Activated T-cell treated with anti-CD3 and anti-CD28 coated beads, Interleukin-2, amount 50 U/mL, for 48 hours (primary cell): ENCODE results near the gene GRK4.
"Not testable (repeated sequence)": the region's sequence is repeated elsewhere in the genome, so short reads cannot be mapped to it uniquely, and the experiment has no call there.

Experiments
- DNase-seq, 2 experiments: peaks; one replicate each; pipeline ENCODE4 v3.0.0-alpha.2; 2020

GRK4 gene

GRCh38 chr4:2963175-2963965 is at the start of gene GRK4, which contains the start of gene NOP14:
Gene GRK4, plus strand, starts transcription at chr4:2963571. Its CDS starts 500 bp downstream, at chr4:2964071.
Gene NOP14, minus strand, starts transcription at chr4:2963406. Its CDS starts 87 bp downstream, at chr4:2963319.
- DNase-seq, result peak; percentile 95 to 97

GRCh38 chr4:2914256-2915126 is 48.9 kb upstream of the GRK4 start:
- DNase-seq, result peak; percentile 40 to 43

GRCh38 chr4:2915789-2916188 is 47.6 kb upstream of the GRK4 start:
- DNase-seq, result no peak

- DNase-seq, result not testable (repeated sequence)
Observed at GRCh38 chr4:2916696-2917095, 46.7 kb upstream of the GRK4 start.

- not testable (repeated sequence) for DNase-seq
Observed at GRCh38 chr4:2918300-2918699, 45.1 kb upstream of the GRK4 start.

GRCh38 chr4:2918714-2919113 is 44.7 kb upstream of the GRK4 start:
- DNase-seq, result not testable (repeated sequence)

- DNase-seq, result not testable (repeated sequence)
Observed at GRCh38 chr4:2922453-2923101, 40.8 kb upstream of the GRK4 start.

- DNase-seq, result no peak
Observed at GRCh38 chr4:2923141-2923551, 40.2 kb upstream of the GRK4 start.

- no peak for DNase-seq
Observed at GRCh38 chr4:2923668-2924173, 39.6 kb upstream of the GRK4 start.

GRCh38 chr4:2924286-2924685 is 39.1 kb upstream of the GRK4 start:
- DNase-seq, result peak in 1 of 2 experiments; percentile 13

- peak in 1 of 2 experiments; percentile 8 for DNase-seq
Observed at GRCh38 chr4:2924765-2925301, 38.5 kb upstream of the GRK4 start.

GRCh38 chr4:2925496-2925895 is 37.9 kb upstream of the GRK4 start:
- peak in 1 of 2 experiments; percentile 3 for DNase-seq

- DNase-seq, result peak in 1 of 2 experiments; percentile 16
Observed at GRCh38 chr4:2925931-2926860, 37.2 kb upstream of the GRK4 start.

- peak in 1 of 2 experiments; percentile 12 for DNase-seq
Observed at GRCh38 chr4:2927016-2927695, 36.2 kb upstream of the GRK4 start.

GRCh38 chr4:2927696-2928075 is 35.7 kb upstream of the GRK4 start:
- DNase-seq, result no peak

GRCh38 chr4:2928242-2929176 is 34.9 kb upstream of the GRK4 start:
- peak in 1 of 2 experiments; percentile 19 for DNase-seq

GRCh38 chr4:2929469-2929868 is 33.9 kb upstream of the GRK4 start:
- peak in 1 of 2 experiments; percentile 15 for DNase-seq

GRCh38 chr4:2930135-2930757 is 33.1 kb upstream of the GRK4 start:
- DNase-seq, result peak in 1 of 2 experiments; percentile 17
